ENCODE measurements around the gene NCOA3. TPM values are rescaled to one million over a fixed set of nuclear protein-coding genes. Genes with fewer than 3 reads are reported as not detected.

Gene NCOA3
- total and polyA plus RNA-seq, 8 donors = 34.5 to 41.5 (median 38.2) TPM

DNA sequence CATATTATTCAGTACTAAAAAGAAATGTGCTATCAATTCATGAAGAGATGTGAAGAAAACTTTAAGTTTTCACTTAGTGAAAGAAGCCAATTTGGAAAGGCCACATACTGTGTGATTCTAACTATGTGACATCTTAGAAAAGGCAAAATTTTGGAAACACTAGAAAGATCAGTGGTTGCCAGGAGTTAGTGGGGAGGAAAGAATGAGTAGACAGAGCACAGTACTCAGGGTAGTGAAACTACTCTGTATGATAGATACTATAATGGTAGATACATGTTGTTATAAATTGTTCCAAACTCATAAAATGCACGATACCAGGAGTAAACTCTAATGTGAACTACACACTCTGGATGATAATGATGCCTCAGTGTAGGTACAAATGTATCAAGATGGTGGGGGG lies 14.2 kb downstream of the NCOA3 start:
- Histone ChIP-seq H3K4me3 (no peak overlapping the region), H3K9me3 (peaks cover 0 to 8% of the 10 kb centered on the region in 2 donors), H3K4me1 (peaks cover 0 to 8% of the 10 kb centered on the region in 2 donors), H3K27ac (no peak overlapping the region), H3K27me3 (no peaks in the 10 kb centered on the region), H3K36me3 (peaks cover 0 to 21% of the 10 kb centered on the region in 2 donors)
- TF ChIP-seq CTCF (IDR thresholded peaks at IDR 0.05) = no peak
- DNase-seq (no peak), ATAC-seq (no peak)
- intact Hi-C loops (cut with DNase I) = no loop called here

GRCh38 chr20:47521059-47521808 lies 19.5 kb downstream of the NCOA3 start:
- intact Hi-C loops (cut with DNase I) = no loop called here
- H3K27me3 ChIP-seq = no peaks in the 10 kb centered on the region
- TF ChIP-seq CTCF (IDR thresholded peaks at IDR 0.05) = no peak
- H3K27ac ChIP-seq = no peak overlapping the region
- H3K36me3 ChIP-seq = peaks cover 0 to 28% of the 10 kb centered on the region in 2 donors
- H3K4me1 ChIP-seq = peaks cover 0 to 25% of the 10 kb centered on the region in 2 donors
- ATAC-seq (no peak), DNase-seq (no peak)
- no peak overlapping the region for H3K4me3 ChIP-seq
- peaks cover 0 to 15% of the 10 kb centered on the region in 2 donors for H3K9me3 ChIP-seq

DNA sequence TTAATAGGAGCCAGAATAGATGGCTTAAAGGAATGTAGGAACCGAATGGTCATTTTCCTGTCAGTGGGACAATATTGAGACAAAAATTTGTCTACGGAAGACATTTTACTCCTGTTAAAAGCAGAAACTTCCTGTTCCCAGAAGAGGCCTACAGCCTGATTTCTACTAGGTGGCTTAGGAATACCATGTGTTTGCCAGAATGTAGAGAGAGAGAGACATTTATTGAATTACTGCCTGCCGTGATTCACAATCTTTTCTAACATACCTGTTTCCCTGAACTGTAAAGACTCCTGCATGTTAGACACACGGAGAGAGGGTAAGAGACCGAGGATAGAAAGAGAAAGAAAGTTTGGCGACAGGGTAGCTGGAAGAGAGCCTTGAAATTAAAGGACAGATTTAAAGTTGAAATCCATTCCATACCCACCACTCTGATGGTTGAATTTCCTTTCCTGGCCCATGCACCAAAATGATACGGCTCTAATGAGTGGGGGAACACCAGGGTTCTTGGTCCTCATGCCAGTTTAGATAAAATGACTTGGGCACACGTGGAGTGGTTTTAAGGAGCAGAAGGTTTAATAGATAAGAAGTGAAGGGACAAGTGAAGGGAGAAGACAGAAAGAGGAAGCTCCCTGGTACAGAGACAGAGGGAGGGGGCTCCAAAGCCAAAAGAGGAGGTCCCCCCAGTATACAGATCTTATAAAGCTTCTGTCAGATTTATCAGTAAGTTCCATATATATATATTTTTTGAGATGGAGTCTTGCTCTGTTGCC lies 22.5 kb downstream of the NCOA3 start:
- peaks cover 0 to 18% of the 10 kb centered on the region in 2 donors for H3K36me3 ChIP-seq
- H3K4me1 ChIP-seq = peaks cover 0 to 18% of the 10 kb centered on the region in 2 donors
- no peak overlapping the region for H3K4me3 ChIP-seq
- ATAC-seq = no peak
- intact Hi-C loops (cut with DNase I) = no loop called here
- H3K27me3 ChIP-seq = no peaks in the 10 kb centered on the region
- no peak for DNase-seq
- H3K27ac ChIP-seq = peak overlapping the region in 1 of 2 donors; percentile 41
- peaks cover 0 to 22% of the 10 kb centered on the region in 2 donors for H3K9me3 ChIP-seq
- TF ChIP-seq CTCF (IDR thresholded peaks at IDR 0.05) = no peak

GRCh38 chr20:47527004-47527800 lies 25.5 kb downstream of the NCOA3 start:
- no peak for TF ChIP-seq CTCF (IDR thresholded peaks at IDR 0.05)
- peaks cover 0 to 7% of the 10 kb centered on the region in 2 donors for H3K9me3 ChIP-seq
- intact Hi-C loops (cut with DNase I) = no loop called here
- H3K36me3 ChIP-seq = no peaks in the 10 kb centered on the region
- H3K27ac ChIP-seq = no peak overlapping the region
- no peak for ATAC-seq
- no peaks in the 10 kb centered on the region for H3K27me3 ChIP-seq
- H3K4me1 ChIP-seq = peaks cover 0 to 36% of the 10 kb centered on the region in 2 donors
- H3K4me3 ChIP-seq = no peak overlapping the region
- no peak for DNase-seq
